Right lung (tissue), 5 donors: ENCODE results near the gene CCDC106. TPM values are rescaled to one million over a fixed set of nuclear protein-coding genes. Genes with fewer than 3 reads are reported as not detected.
A peak's percentile ranks its signal among the peaks of the same experiment; 100 is the strongest.

Experiments
- DNase-seq, 2 donors: peaks; one replicate each; pipeline ENCODE4 v3.0.0-alpha.2; 2013
- polyA plus RNA-seq, 5 donors: library from polyadenylated mRNA; unstranded; fragments of 120-200 nt; gene quantifications; one replicate each; pipeline versions ENCODE4 v1.2.1 to v1.2.3, GENCODE V29; 2013; ENCODE audit warnings: inconsistent platforms in 1 of 5, low replicate concordance in 1 of 5; ENCODE audit not compliant: insufficient read length in 5 of 5, insufficient read depth in 1 of 5

CCDC106 gene
- polyA plus RNA-seq, 5 donors = 11.2 to 19.3 (median 13.7) TPM

DNA sequence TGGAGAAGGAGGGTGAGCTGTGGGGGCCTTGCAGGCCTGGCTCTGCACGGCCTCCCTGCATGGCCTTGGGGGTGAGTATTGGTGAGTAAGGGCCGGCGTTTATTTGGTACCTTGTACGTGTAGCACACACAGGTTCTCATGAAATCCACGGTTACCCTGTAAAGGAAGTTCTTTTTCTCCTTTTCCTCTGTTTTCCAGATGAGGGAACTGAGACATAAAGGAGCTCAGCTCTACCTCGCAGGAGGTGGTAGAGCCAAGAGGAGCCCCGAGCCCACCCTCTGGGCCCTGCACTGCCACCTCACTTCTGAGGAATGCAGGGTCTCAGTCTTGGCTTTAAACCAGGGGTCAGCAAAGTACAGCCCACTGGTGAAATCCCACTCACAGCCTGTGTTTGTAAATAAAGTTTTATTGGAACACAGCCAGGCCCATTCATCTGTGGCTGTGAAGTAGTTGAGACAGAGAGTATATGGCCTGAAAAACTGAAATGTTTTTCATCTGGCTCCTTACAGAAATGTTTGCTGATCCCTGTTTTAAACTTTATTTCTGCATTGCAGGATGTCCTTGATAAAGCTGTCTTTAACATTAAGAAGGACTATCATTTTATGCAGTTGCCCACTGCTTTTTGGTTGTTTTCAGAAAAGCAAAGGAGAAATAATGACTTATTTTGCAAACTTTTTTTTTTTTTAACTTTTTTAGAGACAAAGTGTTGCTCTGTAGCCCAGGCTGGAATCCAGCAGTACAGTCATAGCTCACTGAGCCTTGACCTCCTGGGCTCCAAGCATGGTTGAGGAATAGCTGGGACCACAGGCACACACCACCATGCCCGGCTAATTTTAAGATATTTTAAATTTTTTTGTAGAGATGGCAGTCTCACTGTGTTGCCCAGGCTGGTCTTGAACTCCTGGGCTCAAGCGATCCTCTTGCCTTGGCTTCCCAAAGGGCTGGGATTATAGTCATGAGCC, 33.4 kb downstream of the CCDC106 start:
- no peak for DNase-seq

DNA sequence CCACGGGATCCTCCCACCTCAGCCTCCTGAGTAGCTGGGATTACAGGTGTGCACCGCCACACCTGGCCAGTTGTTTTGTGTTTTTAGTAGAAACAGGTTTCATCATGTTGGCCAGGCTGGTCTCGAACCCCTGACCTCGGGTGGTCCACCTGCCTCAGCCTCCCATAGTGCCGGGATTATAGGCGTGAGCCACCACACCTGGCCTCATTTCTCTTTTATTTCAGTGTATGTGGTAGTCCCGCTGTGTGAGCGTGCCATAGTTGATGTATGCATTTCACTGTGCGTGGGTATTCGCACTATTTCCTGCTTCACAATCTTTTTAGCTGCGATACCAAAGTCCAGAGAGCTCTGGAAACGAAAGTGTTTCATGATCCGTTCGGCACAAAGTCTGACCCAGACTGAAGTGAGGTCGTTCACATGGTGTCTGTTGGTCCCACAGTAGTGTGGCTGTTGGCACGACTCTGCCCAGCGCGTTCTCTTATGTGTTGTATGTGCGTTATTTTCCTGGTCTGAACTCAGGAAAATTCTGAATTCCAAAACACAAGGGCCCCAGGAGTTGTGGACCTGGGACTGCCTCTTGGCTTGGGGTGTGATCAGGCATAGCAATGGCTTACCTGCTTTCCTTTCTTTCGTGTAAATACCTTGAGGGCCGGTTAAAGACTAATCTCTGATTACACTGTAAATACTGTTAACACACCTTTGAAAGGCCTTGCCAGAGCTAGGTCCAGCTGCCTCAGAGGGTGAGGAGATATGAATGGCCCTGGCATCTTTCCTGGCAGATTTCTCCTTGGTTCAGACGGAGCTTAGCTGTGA, 35.6 kb downstream of the CCDC106 start:
- DNase-seq = peak; percentile 31 to 36

DNA sequence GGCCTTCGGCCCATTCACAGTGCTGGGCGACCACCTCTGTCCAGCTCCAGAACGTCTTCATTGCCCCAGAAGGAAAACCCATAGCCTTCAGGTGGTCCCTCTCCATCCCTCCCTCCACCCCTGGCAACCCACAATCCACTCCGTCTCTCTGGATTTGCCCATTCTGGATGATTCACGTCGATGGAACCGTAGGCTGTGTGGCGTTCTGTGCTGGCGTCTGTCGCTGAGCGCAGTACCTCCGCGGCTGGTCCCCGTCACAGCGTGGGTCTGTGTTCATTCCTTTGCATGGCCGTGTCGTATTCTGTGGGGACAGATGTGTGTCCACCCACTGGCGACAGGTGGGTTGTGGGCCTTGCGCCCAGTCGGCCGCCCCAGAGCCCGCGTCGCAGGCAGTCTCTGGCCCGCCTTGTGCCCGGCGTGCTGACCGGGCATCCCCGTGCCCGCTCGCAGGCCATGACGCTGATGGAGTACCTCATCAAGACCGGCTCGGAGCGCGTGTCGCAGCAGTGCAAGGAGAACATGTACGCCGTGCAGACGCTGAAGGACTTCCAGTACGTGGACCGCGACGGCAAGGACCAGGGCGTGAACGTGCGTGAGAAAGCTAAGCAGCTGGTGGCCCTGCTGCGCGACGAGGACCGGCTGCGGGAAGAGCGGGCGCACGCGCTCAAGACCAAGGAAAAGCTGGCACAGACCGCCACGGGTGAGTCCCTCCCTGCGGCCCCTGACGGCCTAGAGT, 37.1 kb downstream of the CCDC106 start:
- DNase-seq = no peak

DNA sequence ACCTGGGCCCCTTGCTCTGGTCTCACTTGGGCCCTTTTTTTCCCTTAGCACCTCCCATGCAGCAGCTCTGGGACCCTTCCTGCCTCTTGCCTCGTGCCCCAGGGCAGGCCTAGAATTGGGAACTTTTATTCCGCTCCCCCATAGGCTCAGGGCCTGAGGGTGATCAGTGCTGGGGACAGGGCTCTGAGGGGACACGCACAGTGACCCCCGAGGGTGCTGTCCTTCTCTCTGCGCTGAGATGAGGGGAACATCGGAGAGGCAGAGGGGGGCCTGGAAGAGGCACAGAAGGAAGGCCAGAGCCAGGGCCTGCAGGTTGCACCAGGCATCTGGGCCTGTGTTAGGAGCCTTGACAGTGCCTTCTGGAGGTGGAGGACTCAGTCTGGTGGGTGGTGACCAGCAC, 37.8 kb downstream of the CCDC106 start:
- no peak for DNase-seq

DNA sequence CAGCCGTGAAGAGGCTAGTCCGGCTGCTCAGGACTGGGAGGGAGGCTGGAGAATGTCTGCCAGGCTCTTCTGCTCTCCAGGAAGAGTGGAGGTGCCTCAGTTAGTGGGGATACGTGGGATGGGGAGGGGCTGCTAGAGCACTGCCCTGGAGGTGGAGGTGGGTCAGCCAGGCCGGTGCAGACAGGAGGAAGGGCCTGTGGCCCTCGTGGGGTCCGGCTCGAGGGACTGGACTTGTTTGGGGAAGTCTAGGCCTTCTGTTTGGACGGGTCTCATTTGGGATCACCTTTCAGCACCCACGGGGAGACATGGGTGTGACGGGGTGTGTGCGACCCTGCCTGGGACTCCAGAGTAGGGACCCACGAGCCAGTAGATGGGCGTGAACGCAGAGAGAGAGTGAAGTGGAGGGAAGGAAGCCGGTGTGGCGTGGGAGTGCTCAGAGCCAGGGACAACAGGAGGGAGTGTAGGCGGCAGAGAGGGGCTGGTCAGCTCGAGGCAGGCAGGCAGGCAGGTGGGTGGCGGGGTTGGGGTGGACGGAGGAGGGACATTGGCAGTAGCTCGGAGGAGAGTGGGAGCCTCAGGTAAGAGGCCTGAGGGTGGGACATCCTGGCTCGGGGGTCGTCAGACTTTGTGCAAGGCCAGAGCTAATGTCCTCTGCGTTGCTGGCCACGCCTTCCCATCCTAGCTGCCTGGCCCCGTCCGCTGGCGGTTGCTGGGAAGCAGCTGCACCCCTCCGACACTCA, 38.5 kb downstream of the CCDC106 start:
- DNase-seq = no peak

DNA sequence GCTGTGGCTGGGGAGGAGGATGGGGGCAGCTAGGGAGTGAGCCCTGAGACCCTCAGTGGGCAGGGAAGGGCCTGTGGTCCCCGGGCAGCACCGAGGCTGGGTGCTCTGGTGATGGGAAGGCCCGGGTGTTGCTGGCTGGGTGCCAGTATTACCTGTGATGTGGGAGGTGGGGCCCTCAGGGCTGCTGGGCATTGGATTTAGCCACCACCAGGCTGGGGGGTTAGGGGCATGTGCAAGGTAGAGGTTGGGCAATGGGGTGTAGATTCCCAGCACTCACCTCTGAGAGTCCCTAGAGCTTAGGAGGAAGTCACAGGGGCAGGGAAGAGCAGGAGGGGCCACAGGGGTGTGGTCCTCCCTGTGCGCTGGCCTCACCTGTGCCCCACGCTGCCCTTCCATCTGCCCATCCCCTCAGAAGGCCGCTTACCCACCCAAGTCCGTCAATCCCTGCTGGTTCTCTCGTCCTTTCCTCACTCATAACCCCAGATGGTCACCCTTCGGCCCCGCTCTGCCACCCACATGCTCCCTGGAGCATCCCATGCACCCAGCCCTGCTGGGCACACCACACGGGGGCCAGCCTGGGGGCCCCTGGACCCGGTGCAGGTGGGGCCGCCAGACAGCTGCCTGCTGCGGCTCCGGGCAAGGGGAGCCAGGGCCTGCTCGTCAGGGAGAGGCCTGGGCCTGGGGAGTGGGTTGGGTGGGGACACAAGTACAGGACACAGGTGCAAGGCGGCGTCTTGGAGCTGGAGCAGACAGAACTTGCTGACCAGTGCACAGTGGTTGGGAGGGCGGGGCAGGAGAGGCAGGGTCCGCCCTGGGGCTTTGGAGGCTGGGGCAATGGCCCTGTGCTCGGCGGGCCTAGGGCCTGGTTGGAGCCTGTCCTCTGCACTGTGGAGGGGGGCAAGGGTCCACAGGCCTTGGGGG, 39.5 kb downstream of the CCDC106 start:
- no peak for DNase-seq

DNA sequence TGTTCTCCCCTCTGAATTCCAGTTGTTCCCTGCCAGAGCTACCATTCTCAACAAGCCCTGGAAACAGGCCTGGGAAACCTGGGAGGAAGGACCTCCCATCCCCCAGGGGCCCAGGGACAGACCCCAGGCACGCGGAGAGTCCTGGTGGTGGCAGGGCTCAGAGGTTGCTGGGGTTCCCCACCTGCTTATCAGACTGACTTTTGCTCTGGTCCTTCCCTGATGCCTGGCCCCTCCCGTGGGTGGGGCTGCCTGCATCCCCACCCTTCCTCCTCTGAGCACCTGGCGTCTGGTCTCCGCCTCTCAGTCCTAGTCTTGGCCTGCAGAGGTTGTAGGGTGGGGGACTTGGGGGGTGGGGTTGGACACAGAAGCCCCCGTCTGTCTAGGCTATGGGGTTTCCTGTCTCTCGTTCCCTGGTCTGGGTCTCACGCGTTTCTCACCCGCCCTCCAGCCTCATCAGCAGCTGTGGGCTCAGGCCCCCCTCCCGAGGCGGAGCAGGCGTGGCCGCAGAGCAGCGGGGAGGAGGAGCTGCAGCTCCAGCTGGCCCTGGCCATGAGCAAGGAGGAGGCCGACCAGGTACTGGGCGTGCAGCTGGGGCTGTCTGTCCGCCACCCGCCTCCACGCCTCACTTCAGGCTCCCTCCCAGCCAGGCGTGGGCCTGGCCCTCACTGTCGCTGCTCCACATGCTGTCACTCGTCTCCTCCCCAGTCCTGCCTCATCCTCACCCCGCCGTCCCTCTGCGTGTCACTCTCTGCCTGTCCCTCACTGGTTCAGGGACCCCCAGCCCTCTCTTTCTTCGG, 40.6 kb downstream of the CCDC106 start:
- DNase-seq = no peak

DNA sequence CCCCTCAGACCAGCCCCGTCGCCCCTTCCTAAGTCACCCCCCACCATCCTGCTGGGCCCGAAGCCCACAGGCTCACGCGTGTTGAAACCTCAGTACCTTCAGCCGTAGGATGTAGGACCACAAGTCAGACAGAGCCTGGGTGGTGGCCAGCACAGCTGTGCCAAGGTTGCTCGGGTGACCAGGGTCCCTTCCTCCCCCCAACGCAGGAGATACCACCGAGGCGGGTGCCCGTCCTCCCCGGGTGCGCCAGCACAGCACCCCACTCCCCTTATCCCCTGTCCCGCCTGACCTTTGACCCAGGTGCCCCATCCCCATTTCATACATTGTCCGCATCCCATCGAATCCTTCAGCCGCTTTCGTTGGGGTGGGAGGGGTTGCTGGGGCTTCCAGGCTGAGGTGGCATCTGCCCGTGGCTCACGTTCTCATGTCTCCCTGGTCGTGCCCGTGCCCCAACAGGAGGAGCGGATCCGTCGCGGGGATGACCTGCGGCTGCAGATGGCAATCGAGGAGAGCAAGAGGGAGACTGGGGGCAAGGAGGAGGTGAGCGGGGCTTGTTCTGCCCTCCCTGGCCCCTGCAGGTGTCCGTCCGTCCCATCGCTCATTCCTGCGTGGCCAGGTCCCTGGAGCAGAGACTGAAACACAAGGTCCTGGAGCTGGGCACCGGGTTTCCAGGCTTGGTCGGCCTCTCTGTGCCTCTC, 41.5 kb downstream of the CCDC106 start:
- no peak for DNase-seq

DNA sequence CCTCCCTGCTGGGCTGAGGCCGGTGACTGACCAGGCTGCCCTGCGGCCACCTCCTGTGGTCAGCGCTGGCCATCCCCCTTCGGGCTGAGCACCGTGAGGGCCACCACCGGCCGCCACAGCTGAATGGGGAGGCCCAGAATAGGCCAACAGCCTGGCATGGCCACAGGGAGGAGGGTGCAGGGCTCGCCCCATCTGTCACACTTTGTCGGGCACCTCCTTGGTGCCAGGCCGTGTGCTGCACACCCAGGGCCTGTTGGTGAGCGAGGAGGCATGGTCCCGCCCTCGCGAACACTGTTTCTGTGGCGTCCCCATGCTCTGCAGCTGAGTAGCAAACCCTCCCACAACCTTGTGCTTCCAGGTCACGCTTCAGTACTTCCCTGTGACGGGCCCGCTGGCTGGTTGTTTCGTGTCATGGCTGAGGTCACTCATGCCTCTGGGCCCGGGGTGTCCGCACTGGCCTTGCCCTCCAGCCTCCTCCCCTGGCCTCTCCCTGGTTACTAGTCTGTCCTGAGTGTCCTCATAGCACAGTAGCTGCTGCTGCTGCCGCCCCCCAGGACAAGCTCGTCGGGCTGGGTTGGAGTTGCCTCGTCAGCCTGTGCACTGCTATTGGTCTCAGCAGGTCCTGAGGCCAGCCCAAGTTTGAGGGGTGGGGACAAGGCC, 42.2 kb downstream of the CCDC106 start:
- DNase-seq = no peak

DNA sequence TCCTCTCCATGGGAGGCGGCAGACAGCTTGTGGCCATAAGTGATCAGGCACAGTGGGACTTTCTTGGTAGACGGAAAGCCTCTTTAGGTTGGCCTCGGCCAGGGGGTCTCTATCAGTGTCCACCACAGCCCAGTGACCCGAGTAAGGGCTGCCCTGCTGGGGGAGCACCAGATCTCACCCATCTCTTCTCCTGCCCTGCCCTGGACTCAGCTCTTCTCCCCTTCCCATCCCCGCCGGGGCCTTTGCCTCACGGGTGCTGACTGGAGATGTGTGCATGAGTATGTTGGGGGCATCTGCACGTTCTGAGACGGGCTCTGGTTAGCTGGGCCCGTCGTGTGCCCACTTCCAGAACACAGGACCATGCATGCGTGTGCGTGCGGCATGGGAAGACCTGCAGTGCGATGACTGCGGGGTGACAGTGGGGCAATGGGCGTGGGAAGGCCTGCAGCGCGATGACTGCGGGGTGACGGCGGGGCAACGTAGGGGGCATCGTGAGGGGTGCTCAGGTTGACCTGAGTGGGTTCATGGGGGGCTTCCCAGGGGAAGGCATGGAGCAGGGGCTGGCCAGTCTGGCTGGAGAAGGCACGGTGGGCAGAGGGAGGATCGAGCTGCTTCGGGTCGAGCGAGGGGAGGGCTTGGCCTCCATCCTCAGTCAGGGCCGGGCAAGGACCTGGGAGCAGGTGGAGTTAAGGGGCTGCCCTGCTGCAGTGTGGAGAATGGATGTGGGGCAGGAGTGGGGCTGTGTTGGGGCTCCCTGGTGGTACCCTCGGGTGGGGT, 42.9 kb downstream of the CCDC106 start:
- no peak for DNase-seq

DNA sequence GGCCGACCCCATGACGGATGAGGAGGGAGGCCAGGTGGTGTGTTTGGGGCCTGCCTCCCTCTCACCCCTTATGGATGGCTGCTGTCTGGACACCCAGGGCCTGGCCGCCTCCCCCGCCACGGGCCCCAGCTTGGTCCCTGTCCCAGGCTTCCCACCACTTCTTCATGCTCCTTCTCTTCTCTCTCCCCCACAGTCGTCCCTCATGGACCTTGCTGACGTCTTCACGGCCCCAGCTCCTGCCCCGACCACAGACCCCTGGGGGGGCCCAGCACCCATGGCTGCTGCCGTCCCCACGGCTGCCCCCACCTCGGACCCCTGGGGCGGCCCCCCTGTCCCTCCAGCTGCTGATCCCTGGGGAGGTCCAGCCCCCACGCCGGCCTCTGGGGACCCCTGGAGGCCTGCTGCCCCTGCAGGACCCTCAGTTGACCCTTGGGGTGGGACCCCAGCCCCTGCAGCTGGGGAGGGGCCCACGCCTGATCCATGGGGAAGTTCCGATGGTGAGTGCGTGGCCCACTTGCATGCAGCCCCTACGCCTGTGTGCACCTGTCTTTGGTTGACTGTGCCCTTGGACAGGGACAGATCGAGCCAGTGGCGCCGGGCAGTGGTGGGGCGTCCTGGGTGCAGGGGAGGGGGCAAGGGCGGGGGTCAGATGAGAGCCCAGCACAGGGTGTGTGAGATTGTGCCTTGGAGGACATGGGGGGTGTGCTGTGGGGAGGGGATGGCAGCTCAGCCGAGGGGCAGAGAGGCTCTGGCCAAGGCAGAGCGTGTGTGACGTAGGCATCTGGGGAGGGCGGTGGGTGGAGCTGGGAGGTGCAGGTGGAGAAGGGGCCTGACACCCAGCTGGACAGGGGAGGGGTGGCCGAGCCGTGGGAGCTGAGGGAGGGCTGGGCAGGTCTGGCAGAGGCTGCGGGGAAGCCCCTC, 43.8 kb downstream of the CCDC106 start:
- DNase-seq = no peak

DNA sequence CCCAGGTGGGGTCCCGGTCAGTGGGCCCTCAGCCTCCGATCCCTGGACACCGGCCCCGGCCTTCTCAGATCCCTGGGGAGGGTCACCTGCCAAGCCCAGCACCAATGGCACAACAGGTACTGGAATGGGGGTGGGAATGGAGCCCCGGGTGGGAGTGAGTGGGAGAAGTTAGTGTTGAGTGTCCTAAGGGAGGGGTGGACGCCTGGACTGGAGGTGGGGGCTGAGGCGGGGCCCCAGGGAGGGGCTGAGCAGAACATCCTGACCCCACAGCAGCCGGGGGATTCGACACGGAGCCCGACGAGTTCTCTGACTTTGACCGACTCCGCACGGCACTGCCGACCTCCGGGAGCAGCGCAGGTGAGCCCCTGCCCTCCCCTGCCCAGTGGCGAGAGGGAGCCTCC, 44.7 kb downstream of the CCDC106 start:
- DNase-seq = no peak

DNA sequence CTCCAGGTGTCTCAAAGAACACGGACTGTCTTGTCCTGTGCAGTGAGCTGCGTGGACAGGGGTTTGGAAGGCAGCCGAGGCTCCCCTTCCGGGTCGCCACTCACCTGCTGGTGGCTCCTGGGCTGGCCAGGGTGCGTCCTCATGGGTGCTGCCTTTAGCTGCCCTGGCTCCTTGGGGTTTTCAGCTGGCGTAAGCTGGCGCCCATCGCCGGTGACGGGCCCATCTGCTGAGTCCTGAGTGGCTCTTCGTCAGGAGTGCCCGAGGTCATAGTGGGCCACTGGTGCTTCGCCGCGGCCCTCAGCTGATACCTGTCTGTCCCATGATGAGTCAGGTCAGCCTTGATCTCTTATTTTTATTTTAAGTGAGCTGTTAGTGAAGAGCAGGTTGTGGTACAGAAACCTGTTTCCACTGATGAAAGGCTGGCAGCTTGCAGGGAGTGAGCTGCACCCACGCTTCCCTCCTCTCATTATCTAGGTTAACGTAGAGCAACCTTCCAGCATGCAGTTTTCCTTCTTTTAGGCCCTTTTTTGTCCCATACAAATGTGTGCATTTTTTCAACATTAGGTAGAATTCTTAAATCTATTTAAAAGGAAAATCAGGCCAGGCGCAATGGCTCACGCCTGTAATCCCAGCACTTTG, 45.4 kb downstream of the CCDC106 start:
- no peak for DNase-seq

DNA sequence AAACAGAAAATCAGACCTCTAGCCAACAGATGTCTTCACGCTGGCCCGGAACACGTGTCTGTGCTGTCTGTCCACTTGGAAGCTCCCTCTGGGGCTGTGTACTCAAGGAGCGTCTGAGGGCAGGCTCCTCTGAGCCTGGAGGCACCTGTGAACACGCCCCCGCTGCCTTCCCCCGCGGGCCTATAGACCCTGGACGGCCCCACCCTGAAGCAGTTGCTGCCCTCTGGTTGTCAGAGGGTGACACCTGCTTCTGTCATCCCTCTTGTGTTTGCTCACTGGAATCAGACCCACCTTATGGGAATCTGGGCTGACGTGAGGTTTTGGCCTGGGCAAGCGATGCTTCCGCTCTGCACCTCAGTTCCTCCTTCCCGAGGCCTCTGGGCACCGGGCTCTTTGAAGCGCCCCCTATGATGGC, 46.2 kb downstream of the CCDC106 start:
- no peak for DNase-seq

DNA sequence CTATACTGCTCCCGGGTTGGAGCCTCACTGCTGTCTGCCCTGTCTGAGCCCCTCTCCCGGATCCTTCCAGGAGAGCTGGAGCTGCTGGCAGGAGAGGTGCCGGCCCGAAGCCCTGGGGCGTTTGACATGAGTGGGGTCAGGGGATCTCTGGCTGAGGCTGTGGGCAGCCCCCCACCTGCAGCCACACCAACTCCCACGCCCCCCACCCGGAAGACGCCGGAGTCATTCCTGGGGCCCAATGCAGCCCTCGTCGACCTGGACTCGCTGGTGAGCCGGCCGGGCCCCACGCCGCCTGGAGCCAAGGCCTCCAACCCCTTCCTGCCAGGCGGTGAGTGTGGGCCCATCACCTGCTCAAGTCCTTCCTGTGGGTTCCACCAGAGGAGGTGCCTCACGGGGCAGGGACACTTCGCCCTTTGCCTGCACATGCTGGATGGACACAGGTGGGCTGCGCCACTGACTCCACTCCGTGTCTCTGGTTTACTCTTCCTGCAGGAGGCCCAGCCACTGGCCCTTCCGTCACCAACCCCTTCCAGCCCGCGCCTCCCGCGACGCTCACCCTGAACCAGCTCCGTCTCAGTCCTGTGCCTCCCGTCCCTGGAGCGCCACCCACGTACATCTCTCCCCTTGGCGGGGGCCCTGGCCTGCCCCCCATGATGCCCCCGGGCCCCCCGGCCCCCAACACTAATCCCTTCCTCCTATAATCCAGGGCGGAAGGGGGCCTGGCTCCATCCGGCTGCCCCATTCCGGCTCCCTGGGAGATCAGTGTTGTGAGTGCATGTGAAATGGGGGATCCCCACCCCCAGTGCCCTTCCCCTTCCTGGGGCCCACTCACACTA, 46.9 kb downstream of the CCDC106 start:
- no peak for DNase-seq
